ENCODE results near the gene ASS1. TPM values are rescaled to one million over a fixed set of nuclear protein-coding genes. Genes with fewer than 3 reads are reported as not detected.

ASS1 gene
- total RNA-seq, 1 donor from 2014 or later = 74.4 TPM

DNA sequence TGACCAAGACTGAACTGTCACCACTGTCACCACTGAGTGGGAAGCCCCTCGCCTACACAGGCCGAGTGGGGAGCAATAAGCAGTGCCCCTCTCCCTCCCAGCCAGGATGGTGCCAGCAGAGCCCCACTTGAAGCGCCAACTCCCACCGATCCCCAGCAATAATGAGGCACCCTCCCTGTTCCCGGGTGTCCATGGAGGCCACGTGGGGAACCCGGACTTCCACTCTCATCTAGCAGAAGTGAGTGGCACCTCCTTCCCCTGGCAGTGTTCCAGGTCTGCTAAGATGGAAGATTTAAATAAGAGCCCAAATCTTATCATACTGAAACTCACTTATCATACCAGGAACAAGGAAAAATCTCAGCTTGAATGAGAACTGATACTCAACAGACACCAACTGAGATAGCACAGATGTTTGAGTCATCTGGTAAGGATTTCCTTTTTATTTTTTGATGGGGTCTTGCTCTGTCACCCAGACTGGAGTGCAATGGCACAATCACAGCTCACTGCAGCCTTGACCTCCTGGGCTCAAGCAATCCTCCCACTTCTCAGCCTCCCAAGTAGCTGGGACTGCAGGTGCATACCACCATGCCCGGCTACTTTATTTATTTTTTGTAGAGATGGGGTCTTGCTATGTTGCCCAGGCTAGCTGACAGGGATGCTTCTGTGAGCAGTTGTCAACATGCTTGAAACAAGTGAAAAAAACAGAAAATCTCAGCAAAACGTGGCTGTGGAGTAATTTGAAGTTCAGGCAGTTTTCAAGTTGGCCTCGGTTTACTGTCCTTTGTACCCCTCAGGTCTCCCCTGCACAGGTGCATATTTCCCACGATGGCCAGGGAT, 29.6 kb upstream of the ASS1 start:
- intact Hi-C loops (cut with DNase I) = no loop called here
- no peak for ATAC-seq (ENCODE audit: poor library complexity)
- no peak for DNase-seq

- no peak for DNase-seq
- no peak for ATAC-seq (ENCODE audit: poor library complexity)
- intact Hi-C loops (cut with DNase I) = no loop called here
These were observed 27.2 kb upstream of the ASS1 start for GRCh38 chr9:130417602-130418001.

GRCh38 chr9:130418776-130419175, 26.0 kb upstream of the ASS1 start:
- ATAC-seq (ENCODE audit: poor library complexity) (no peak), DNase-seq (no peak)

GRCh38 chr9:130419521-130420035, 25.2 kb upstream of the ASS1 start:
- intact Hi-C loops (cut with DNase I) = no loop called here
- DNase-seq = no peak
- ATAC-seq (ENCODE audit: poor library complexity) = no peak

More at GRCh38 chr9:130418776-130419175, 26.0 kb upstream of the ASS1 start:
- intact Hi-C loops (cut with DNase I) = no loop called here

- DNase-seq = no peak
- intact Hi-C loops (cut with DNase I) = no loop called here
- no peak for ATAC-seq (ENCODE audit: poor library complexity)
These were observed 23.5 kb upstream of the ASS1 start for GRCh38 chr9:130421154-130421801.

- no peak for ATAC-seq (ENCODE audit: poor library complexity)
- no peak for DNase-seq
- intact Hi-C loops (cut with DNase I) = no loop called here
These were observed 22.9 kb upstream of the ASS1 start for GRCh38 chr9:130421802-130422276.

GRCh38 chr9:130422546-130422945, 22.2 kb upstream of the ASS1 start:
- ATAC-seq (ENCODE audit: poor library complexity) (no peak), DNase-seq (no peak)
- intact Hi-C loops (cut with DNase I) = no loop called here

- ATAC-seq (ENCODE audit: poor library complexity) (peak; percentile 90), DNase-seq (peak; percentile 84)
- intact Hi-C loops (cut with DNase I) = no loop called here
These were observed 21.5 kb upstream of the ASS1 start for GRCh38 chr9:130423272-130423671.

GRCh38 chr9:130424595-130425454, 19.9 kb upstream of the ASS1 start:
- intact Hi-C loops (cut with DNase I) = no loop called here
- ATAC-seq (ENCODE audit: poor library complexity) (no peak), DNase-seq (no peak)

DNA sequence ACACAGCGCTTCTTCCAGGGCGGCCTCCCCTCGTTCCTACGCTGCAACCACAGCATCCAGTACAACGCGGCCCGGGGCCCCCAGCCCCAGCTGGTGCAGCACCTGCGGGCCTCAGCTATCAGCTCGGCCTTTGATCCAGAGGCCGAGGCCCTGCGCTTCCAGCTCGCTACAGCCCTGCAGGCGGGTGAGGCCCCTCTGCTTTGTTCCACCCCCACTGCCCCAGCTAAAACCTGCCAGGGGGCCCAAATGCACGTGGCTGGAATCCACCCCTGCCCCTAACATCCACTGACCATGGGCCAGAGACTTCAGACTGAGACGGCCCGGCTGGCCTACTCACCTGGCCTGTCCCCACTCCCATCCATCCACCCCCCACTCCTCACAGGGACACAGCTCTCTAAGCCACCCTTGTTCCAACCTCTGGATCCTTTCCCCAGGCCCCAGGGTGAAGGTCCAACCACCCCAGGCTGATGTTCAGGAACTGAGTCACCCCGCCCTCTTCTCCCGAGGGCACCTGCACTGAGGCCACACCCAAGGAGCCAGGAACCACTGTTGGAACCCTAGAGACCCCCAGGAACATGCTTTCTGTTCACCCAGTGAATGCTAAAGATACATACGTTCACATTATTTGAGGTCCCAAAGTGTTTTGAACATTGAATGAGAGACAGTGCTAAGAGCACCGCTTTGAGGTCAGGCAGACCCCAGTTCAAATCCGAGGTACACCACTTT, 18.9 kb upstream of the ASS1 start:
- intact Hi-C loops (cut with DNase I) = no loop called here

GRCh38 chr9:130426467-130426773, 18.3 kb upstream of the ASS1 start:
- DNase-seq (no peak), ATAC-seq (ENCODE audit: poor library complexity) (no peak)
- intact Hi-C loops (cut with DNase I) = no loop called here

More for the DNA sequence above, 18.9 kb upstream of the ASS1 start:
- ATAC-seq (ENCODE audit: poor library complexity) (no peak), DNase-seq (no peak)

GRCh38 chr9:130426883-130427282, 17.9 kb upstream of the ASS1 start:
- ATAC-seq (ENCODE audit: poor library complexity) (peak; percentile 19), DNase-seq (peak; percentile 62)
- intact Hi-C loops (cut with DNase I) = no loop called here

DNA sequence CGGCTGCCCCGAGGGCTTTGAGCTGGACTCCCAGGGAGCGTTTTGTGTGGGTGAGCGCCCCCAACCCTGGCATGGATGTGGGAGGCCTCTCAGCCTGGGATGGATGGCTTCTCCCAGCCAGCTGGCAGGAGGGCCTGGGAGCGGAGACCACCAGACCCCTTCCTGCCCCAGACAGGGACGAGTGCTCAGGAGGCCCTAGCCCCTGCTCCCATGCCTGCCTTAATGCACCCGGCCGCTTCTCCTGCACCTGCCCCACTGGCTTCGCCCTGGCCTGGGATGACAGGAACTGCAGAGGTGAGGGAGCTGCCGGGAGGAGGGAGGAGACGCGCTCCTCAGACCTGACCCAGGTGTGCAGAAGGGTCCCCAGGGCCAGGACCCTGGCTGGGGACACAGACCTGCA, 17.4 kb upstream of the ASS1 start:
- intact Hi-C loops (cut with DNase I) = no loop called here
- no peak for ATAC-seq (ENCODE audit: poor library complexity)
- no peak for DNase-seq

- intact Hi-C loops (cut with DNase I) = no loop called here
- DNase-seq (no peak), ATAC-seq (ENCODE audit: poor library complexity) (no peak)
These were observed 16.6 kb upstream of the ASS1 start for GRCh38 chr9:130428086-130428665.

- ATAC-seq (ENCODE audit: poor library complexity) (no peak), DNase-seq (no peak)
- intact Hi-C loops (cut with DNase I) = no loop called here
These were observed 15.4 kb upstream of the ASS1 start for GRCh38 chr9:130429381-130429780.

DNA sequence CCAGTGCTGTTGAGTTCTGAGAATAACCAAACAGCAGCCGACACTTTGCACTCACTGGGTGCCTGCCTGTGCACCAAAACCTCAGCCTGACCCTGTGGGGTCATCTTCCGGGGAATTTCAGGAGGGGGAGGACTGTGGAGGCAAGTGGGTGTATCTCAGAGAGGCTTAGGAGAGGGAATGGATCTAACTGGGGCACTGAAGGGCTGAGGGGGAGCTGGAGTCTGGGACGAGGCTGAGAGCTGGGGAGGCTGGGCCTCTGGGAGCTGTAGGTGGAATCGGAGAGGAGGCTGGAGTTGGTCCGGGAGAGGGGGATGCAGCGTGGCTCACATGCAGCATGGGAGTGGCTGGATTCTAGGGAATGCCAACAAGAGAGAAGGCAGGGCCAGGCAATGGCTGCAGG, 14.9 kb upstream of the ASS1 start:
- intact Hi-C loops (cut with DNase I) = no loop called here
- ATAC-seq (ENCODE audit: poor library complexity) (no peak), DNase-seq (no peak)

DNA sequence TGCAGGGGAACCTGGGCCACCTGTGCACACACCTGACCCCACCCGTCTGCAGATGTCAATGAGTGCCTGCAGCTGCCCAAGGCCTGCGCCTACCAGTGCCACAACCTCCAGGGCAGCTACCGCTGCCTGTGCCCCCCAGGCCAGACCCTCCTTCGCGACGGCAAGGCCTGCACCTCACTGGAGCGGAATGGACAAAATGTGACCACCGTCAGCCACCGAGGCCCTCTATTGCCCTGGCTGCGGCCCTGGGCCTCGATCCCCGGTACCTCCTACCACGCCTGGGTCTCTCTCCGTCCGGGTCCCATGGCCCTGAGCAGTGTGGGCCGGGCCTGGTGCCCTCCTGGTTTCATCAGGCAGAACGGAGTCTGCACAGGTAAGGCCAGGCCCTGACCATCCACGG, 14.5 kb upstream of the ASS1 start:
- intact Hi-C loops (cut with DNase I) = no loop called here
- no peak for ATAC-seq (ENCODE audit: poor library complexity)
- no peak for DNase-seq
